CD4-positive, alpha-beta T cell treated with Interleukin-12 subunit alpha and Interleukin-12 subunit beta, for 1 hour (primary cell): ENCODE results near the gene EXOSC3.
"Not testable (repeated sequence)": the region's sequence is repeated elsewhere in the genome, so short reads cannot be mapped to it uniquely, and the experiment has no call there.

ENCODE experiments used
- DNase-seq: peaks from one replicate; pipeline ENCODE4 v3.0.0-alpha.2; 2020

EXOSC3 gene

DNA sequence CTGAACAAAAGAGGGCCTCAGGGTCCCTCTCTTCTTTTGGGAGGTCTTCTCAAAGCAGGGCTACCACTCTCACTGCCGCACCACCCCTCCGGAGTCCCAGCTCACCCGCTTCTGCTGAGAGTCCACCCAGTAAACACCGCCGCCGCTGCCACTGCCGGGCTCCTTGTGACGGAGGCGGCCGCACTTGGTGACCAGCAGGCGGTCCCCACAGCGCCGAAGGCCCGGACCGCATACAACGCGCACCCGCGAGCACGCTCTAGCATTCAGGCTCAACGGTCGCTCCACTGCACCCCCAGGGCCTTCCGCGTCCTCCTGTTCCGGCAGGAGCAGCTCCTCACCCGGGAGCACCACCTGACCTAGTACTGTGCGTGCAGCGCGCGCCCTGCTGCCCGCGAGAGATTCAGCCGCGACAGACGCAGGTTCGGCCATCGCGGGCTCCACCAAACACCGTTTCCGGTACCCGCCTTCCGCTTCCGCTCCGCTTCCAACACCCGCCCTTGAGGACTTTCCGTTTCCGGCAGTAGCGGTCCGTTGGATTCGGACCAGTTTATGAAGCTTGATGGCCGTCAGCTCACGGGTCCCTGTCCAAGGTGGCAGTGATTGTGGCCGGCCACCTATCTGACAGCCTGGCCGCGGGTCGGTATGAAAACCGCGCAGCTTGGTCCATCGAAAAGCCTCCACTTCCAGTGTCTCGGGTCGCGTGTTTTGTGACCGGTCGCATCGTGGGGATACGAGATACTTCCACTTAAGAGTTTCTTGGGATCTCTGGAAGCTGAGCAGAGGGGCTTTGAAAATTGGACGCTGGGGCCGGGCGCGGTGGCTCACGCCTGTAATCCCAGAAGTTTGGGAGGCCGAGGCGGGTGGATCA is at the start of gene EXOSC3:
Gene EXOSC3 (minus strand): TSS at position 449 of the 868 bp plus-strand sequence. CDS start 20 bp downstream, at position 429.
- peak; percentile 87 for DNase-seq

DNA sequence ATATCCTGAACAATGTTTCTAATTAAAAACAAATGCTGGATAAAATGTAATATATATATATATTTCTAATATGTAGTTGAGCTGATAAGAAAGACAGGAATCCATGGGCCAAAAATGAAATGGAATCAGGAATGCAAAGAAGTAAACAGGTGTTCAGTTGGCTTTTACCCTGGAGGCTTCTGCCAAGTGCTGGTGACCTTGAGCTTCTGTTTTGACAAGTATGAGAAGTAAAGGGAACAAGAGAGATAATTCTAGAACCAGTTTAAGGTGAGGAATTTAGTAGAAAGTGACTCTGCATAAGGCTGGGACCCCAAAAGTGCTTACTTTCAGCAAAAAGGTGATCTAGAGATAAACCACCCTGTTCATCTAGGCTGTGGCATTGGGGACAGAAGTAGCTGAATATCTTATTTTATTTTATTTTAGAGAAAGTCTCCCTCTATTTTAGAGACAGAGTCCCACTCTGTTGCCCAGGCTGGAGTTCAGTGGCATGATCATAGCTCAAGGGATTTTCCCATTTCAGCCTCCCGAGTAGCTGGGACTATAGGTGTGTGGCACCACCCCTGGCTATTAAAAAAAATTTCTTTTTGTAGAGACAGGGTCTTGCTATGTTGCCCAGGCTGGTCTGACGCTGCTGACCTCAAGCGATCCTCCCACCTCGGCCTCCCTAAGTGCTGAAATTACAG is 42.8 kb upstream of the EXOSC3 start:
- no peak for DNase-seq

GRCh38 chr9:37825174-37825573 is 40.3 kb upstream of the EXOSC3 start:
- not testable (repeated sequence) for DNase-seq

- DNase-seq, result no peak
Observed at GRCh38 chr9:37820142-37820541, 35.3 kb upstream of the EXOSC3 start.

DNA sequence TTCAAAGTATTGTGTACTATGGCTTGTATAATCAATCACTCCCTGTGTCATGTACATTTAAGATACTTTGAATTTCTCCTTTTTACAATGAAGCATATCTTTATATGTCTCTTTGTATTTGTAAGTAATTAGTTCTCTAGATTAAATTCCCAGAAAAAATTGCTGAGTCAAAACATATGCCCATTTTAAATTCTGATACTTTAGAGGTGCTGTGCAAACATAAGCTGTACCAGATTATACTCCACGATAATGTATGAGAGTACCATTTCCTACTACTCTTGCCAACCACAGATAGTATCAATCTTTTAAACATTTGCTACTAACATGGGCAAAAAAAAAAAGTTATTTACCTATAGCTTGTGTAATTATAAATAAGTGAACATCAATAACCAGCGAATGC is 34.0 kb upstream of the EXOSC3 start:
- no peak for DNase-seq

GRCh38 chr9:37812773-37813379 is 28.0 kb upstream of the EXOSC3 start:
- no peak for DNase-seq

GRCh38 chr9:37811906-37812476 is 27.1 kb upstream of the EXOSC3 start:
- no peak for DNase-seq

DNA sequence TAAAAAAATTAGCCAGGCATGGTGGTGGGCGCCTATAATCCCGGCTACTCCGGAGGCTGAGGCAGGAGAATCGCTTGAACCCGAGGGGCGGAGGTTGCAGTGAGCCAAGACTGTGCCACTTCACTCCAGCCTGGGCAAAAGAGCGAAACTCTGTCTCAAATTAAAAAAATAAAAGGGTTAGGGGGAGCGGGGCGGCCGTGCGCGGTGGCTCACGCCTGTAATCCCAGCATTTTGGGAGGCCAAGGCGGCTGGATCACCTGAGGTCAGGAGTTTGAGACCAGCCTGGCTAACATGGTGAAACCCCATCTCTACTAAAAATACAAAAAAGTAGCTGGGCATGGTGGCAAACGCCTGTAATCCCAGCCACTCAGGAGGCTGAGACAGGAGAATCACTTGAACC is 24.8 kb upstream of the EXOSC3 start:
- not testable (repeated sequence) for DNase-seq

DNA sequence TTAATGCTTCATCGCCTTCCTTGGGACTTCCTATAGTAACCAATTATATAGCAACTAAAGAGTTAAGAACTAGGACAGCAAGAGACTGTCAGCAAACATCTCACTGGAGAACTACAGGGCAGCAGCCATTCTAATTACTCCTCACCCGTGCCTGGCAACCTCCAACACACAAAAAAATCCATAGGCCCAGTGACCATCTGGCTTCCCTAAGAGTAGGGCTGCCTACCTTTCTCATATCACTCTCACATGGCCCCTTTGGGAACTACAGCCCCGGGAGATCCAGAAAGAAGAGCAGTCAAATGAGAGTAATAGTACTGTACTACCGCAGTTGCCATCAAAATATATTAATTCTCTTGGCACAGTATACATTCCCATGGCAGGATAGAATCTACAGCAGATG is 21.4 kb upstream of the EXOSC3 start:
- no peak for DNase-seq

DNA sequence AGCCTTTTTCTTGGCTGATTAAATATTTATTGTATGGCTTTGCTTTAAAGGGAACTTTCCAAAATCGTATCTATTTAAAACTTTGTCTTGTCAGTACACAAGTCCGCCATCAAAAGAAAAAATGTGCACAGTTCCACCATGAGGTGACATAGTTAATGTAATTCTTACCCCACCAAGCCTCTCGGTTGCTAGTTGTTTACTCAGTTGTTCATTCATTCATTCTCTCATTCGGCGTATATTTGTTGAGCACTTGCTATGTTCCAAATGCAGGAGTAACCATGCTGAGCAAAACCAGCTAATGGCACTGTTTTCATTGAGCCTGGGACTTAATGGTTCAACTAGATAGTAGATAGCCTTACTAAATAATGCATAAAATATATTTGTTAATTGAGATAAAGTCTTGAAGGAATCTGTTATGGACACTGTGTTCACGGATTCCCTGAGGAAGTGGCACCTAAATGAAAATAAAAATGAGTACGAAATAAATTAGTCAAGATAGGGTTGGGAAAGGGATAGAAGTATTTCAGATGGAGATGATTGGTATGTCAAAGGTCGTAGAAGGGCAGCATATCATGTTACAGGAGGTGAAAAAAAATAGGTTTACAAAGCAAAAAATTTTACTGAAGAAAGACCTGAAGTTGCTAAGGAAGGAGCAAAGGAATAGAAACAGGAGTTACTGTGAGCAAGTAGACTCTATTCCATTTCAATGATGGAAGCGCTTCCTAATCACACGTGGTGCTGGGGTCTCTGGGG is 17.3 kb upstream of the EXOSC3 start:
- no peak for DNase-seq

GRCh38 chr9:37801287-37801850 is 16.5 kb upstream of the EXOSC3 start:
- no peak for DNase-seq

GRCh38 chr9:37800631-37801286 is 15.9 kb upstream of the EXOSC3 start, which contains the start of gene DCAF10:
DCAF10 (plus strand) TSS chr9:37800797; CDS start chr9:37800867, 70 bp downstream.
- peak; percentile 91 for DNase-seq

GRCh38 chr9:37798677-37799076 is 13.8 kb upstream of the EXOSC3 start:
- DNase-seq, result no peak

DNA sequence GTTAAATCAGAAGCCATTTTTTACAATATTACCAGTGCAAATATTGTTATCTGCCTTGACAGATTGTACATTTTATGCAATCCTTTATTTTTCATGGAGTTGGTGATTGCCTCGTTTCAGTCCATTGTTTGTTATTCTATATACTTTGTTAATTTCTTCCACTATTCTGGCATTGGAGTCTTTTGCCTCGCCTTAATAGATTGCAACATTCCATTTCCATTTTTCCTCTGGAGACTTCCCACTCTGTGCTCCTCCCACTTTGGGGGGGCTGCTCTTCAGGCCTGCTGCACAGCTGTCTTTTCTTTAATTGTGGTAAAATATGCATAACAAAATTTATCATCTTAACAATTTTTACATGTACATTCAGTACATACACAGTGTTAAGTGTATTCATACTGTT is 11.4 kb upstream of the EXOSC3 start:
- no peak for DNase-seq

DNA sequence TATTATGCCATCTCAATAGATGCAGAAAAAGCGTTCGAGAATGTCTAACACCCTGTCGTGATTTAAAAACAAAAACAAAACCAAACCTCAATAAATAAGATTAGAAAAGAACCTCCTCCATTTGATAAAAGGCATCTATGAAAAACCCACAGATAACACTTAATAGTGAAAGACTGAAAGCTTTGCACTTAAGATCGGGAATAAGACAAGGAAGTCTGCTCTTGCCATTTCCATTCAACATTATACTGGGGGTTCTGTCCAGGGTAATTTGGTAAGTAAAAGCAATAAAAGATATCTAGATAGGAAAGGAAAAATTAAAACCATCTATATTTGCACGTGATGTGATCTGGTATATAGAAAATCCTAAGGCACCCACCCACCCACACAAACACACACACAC is 7.3 kb upstream of the EXOSC3 start:
- no peak for DNase-seq

DNA sequence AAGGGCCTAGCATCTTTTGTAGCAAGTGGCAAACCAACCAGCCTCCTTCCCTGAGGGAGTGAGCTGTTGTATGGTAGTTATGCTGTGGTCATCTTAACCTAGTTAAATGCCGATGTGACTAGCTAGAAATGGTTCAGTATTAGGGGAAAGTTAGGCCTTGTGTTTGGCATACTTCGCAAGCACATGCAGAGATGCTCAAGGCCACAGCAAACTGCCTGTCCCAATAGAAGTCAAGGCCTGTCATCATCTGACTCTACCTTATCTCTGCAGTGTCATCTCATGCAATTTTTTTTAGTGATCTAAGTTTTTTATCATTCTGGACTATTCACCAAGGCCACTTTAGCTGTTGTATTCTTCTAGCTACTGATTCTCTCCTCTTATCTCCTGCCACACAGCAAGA is 5.2 kb upstream of the EXOSC3 start:
- DNase-seq, result no peak

- DNase-seq, result no peak
Observed at GRCh38 chr9:37788332-37788731, 3.5 kb upstream of the EXOSC3 start.

DNA sequence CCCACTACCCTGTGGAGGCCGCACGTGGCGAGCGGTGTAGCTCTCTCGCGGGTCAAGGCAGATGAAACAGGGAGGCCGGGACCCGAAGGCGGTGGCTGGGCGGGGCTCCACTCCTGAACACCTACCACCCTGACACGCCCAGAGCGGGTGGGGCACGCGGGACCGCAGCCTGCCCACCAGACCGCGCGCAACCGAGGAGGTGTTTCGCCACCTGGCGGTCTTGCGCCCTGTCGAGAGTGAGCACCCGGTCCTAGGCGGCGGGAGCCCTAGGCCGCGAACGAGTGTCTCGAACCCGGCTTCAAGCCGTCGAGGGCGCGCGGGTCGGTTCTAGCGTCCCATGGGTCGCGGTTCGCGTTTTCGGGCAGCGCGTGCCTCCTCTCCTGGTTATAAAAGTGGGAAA is 2.2 kb upstream of the EXOSC3 start:
- DNase-seq, result no peak

DNA sequence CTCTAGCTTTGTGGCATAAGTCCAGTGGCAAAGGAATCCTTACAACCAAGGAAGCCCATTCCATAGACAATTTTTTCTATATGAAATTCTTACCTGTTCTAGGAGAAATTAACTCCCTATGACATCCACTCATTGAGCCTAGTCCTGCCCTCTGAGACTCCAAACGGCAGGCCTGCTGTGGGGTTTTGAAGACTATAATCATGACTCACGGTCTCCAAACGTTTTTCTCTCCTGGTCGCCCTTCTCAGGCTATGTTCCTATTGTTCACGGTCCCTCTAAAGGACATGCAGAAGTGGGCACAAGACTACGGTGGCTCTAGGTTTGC is 611 bp downstream of the EXOSC3 start:
- no peak for DNase-seq

- DNase-seq, result no peak
Observed at GRCh38 chr9:37778534-37778933, 6.3 kb downstream of the EXOSC3 start.

DNA sequence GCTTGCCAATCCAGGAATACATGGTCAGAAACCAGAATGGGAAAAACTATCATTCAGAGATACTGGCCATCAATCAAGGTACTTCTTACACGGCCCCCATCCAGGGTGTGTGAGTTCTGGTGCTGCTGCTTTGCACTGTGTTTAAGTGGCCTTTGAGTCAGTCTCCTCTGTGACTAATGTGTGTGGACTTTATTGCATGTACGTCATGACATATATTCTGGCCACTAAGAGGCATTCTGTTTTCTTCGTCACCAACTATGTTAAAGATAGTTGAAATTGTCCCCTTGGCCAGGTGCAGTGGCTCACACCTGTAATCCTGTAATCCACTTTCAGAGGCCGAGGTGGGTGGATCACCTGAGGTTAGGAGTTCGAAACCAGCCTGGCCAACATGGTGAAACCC is 8.5 kb downstream of the EXOSC3 start:
- no peak for DNase-seq
